CD14-positive monocyte (primary cell): ENCODE results near the gene GALNT18. TPM values are rescaled to one million over a fixed set of nuclear protein-coding genes. Genes with fewer than 3 reads are reported as not detected.

Experiments used
- DNase-seq, 3 donors: peaks; one replicate each; pipeline ENCODE4 v3.0.0-alpha.2; 2011 to 2022
- H2AFZ ChIP-seq: 2 replicates; pipeline ENCODE4 v1.6.0; 2012; ENCODE audit warnings: mild to moderate bottlenecking, low read depth, low read length, inconsistent platforms; ENCODE audit not compliant: insufficient read depth, poor library complexity, severe bottlenecking
- H3K27ac ChIP-seq, 2 donors: 1 replicate in 1 of 2; 2 replicates in 1 of 2; pipeline ENCODE4 v1.5.1; 2012 to 2013; ENCODE audit warnings: low read length in 2 of 2, control low read depth in 1 of 2, inconsistent platforms in 1 of 2, low read depth in 1 of 2, mild to moderate bottlenecking in 1 of 2
- H3K27me3 ChIP-seq, 2 donors: one replicate each; pipeline versions ENCODE4 v1.6.0 to v1.6.1; 2011 to 2013; ENCODE audit warnings: low read length in 2 of 2; ENCODE audit not compliant: control insufficient read depth in 2 of 2, insufficient read depth in 2 of 2
- H3K36me3 ChIP-seq, 2 donors: replicated peaks in 1 of 2; 1 replicate in 1 of 2; 2 replicates in 1 of 2; pipeline versions ENCODE4 v1.5.1 to v1.6.1; 2012 to 2013; ENCODE audit warnings: low read length in 2 of 2, control low read depth in 1 of 2, inconsistent platforms in 1 of 2, mild to moderate bottlenecking in 1 of 2; ENCODE audit not compliant: insufficient read depth in 2 of 2, control insufficient read depth in 1 of 2
- H3K4me1 ChIP-seq, 2 donors: 1 replicate in 1 of 2; 2 replicates in 1 of 2; pipeline versions ENCODE4 v1.5.1 to v1.6.1; 2012 to 2013; ENCODE audit warnings: low read length in 2 of 2, control low read depth in 1 of 2, inconsistent platforms in 1 of 2, mild to moderate bottlenecking in 1 of 2, moderate library complexity in 1 of 2; ENCODE audit not compliant: insufficient read depth in 2 of 2, control insufficient read depth in 1 of 2
- H3K4me2 ChIP-seq: replicated peaks from 2 replicates; pipeline ENCODE3; 2012; ENCODE audit warnings: low read length, moderate library complexity, mild to moderate bottlenecking; ENCODE audit not compliant: poor library complexity, severe bottlenecking; ENCODE audit errors: extremely low read depth
- H3K4me3 ChIP-seq, 3 experiments: fragments of 200-600 bp in 1 of 3; sonication (generic) in 1 of 3; replicated peaks in 1 of 3; 1 replicate in 2 of 3; 2 replicates in 1 of 3; pipeline ENCODE4 v1.5.1; 2011 to 2013; ENCODE audit warnings: low read length in 3 of 3, mild to moderate bottlenecking in 3 of 3, control low read depth in 2 of 3, low read depth in 2 of 3, inconsistent platforms in 1 of 3, moderate library complexity in 1 of 3
- H3K79me2 ChIP-seq: 2 replicates; pipeline ENCODE4 v1.6.0; 2012; ENCODE audit warnings: mild to moderate bottlenecking, control low read depth, inconsistent platforms, low read length, moderate library complexity; ENCODE audit not compliant: insufficient read depth
- H3K9ac ChIP-seq: 2 replicates; pipeline ENCODE4 v1.6.0; 2017; ENCODE audit warnings: low read length, mild to moderate bottlenecking; ENCODE audit not compliant: insufficient read depth, poor library complexity, severe bottlenecking
- H3K9me3 ChIP-seq, 2 donors: replicated peaks in 1 of 2; 1 replicate in 1 of 2; 2 replicates in 1 of 2; pipeline versions ENCODE4 v1.5.1 to v1.6.1; 2012 to 2013; ENCODE audit warnings: low read length in 2 of 2, control low read depth in 1 of 2; ENCODE audit not compliant: control insufficient read depth in 1 of 2, insufficient read depth in 1 of 2
- H4K20me1 ChIP-seq: 2 replicates; pipeline ENCODE4 v1.6.0; 2012; ENCODE audit warnings: mild to moderate bottlenecking, low read length, control low read depth, moderate library complexity; ENCODE audit not compliant: insufficient read depth
- H3K27ac Mint-ChIP-seq, 7 donors: one replicate each; pipeline ENCODE4 v1.8.0; 2020; ENCODE audit warnings: mild to moderate bottlenecking in 7 of 7, mixed read lengths in 7 of 7, moderate library complexity in 6 of 7, inconsistent platforms in 2 of 7
- H3K27me3 Mint-ChIP-seq, 3 donors: one replicate each; pipeline ENCODE4 v1.8.0; 2021 to 2022; ENCODE audit warnings: low read depth in 3 of 3, mild to moderate bottlenecking in 3 of 3, mixed read lengths in 3 of 3, moderate library complexity in 3 of 3, inconsistent platforms in 1 of 3
- H3K36me3 Mint-ChIP-seq, 2 donors: one replicate each; pipeline ENCODE4 v1.8.0; 2020; ENCODE audit warnings: mixed read lengths in 2 of 2, inconsistent platforms in 1 of 2, mild to moderate bottlenecking in 1 of 2
- H3K4me1 Mint-ChIP-seq: one replicate; pipeline ENCODE4 v1.8.0; 2020; ENCODE audit warnings: mild to moderate bottlenecking, mixed read lengths
- H3K4me3 Mint-ChIP-seq, 2 donors: one replicate each; pipeline ENCODE4 v1.8.0; 2020; ENCODE audit warnings: mild to moderate bottlenecking in 2 of 2, mixed read lengths in 2 of 2, moderate library complexity in 1 of 2
- H3K9me3 Mint-ChIP-seq, 7 donors: one replicate each; pipeline ENCODE4 v1.8.0; 2020 to 2022; ENCODE audit warnings: mixed read lengths in 7 of 7, mild to moderate bottlenecking in 6 of 7, moderate library complexity in 6 of 7, inconsistent platforms in 2 of 7
- WGBS: methylation state at CpG from one replicate; pipeline ENCODE4 v1.1.5; 2013; ENCODE audit warnings: missing lambda C conversion rate; ENCODE audit not compliant: insufficient coverage; 5-methylcytosine and 5-hydroxymethylcytosine counted together
- intact Hi-C, 2 donors: fragments of 100-400 bp; cut with micrococcal nuclease; formaldehyde crosslinking; loops; one replicate each; pipeline versions ENCODE4 v1.15.0 to v1.15.1; 2023
- polyA plus RNA-seq, 3 donors: library from polyadenylated mRNA; depleted of rRNA in 1 of 3; unstranded in 2 of 3; stranded (reverse) in 1 of 3; fragments of 300-500 nt in 2 of 3; fragments of >200 nt in 1 of 3; fragmentation: Illumina TruSeq in 2 of 3; gene quantifications; 1 replicate in 2 of 3; 2 replicates in 1 of 3; pipeline ENCODE4 v1.2.3, GENCODE V29; 2012 to 2021
- TF ChIP-seq, protein P1 (sequence below): fragments of 200-600 bp; IDR thresholded peaks from one replicate; pipeline ENCODE4 v1.8.0; 2022; ENCODE audit warnings: antibody characterized with exemption, mild to moderate bottlenecking

GALNT18 gene
- polyA plus RNA-seq, 3 donors: not detected

GRCh38 chr11:11522591-11522990 is 99.2 kb downstream of the GALNT18 start:
- no peaks in the 10 kb centered on the region for H3K79me2 ChIP-seq
- Mint-ChIP-seq H3K4me1 (no peaks in the 10 kb centered on the region), H3K27me3 (peaks cover 0 to 4% (median 2%) of the 10 kb centered on the region in 3 donors), H3K36me3 (no peaks in the 10 kb centered on the region), H3K4me3 (no peak overlapping the region), H3K9me3 (peaks cover 0 to 2% (median 0%) of the 10 kb centered on the region in 7 donors), H3K27ac (no peak overlapping the region)
- no peak overlapping the region for H3K4me2 ChIP-seq
- H3K4me3 ChIP-seq: no peak overlapping the region
- no peak for DNase-seq
- no peak overlapping the region for H3K9ac ChIP-seq
- no peak overlapping the region for H2AFZ ChIP-seq
- H3K27ac ChIP-seq: no peak overlapping the region
- WGBS: 100% methylated on average over 2 of the region's 4 CpGs
- no peaks in the 10 kb centered on the region for H4K20me1 ChIP-seq
- H3K9me3 ChIP-seq: no peaks in the 10 kb centered on the region
- TF ChIP-seq, protein P1, sequence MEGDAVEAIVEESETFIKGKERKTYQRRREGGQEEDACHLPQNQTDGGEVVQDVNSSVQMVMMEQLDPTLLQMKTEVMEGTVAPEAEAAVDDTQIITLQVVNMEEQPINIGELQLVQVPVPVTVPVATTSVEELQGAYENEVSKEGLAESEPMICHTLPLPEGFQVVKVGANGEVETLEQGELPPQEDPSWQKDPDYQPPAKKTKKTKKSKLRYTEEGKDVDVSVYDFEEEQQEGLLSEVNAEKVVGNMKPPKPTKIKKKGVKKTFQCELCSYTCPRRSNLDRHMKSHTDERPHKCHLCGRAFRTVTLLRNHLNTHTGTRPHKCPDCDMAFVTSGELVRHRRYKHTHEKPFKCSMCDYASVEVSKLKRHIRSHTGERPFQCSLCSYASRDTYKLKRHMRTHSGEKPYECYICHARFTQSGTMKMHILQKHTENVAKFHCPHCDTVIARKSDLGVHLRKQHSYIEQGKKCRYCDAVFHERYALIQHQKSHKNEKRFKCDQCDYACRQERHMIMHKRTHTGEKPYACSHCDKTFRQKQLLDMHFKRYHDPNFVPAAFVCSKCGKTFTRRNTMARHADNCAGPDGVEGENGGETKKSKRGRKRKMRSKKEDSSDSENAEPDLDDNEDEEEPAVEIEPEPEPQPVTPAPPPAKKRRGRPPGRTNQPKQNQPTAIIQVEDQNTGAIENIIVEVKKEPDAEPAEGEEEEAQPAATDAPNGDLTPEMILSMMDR: no peak
- H3K4me1 ChIP-seq: no peaks in the 10 kb centered on the region
- intact Hi-C loops: no loop called here
- no peaks in the 10 kb centered on the region for H3K36me3 ChIP-seq
- no peaks in the 10 kb centered on the region for H3K27me3 ChIP-seq

- Mint-ChIP-seq H3K27ac (no peak overlapping the region), H3K4me3 (no peak overlapping the region), H3K27me3 (peaks cover 0 to 4% (median 2%) of the 10 kb centered on the region in 3 donors), H3K9me3 (peaks cover 0 to 2% (median 0%) of the 10 kb centered on the region in 7 donors), H3K36me3 (no peaks in the 10 kb centered on the region), H3K4me1 (no peaks in the 10 kb centered on the region)
- Histone ChIP-seq H3K9ac (no peak overlapping the region), H3K27me3 (no peaks in the 10 kb centered on the region), H2AFZ (no peak overlapping the region), H3K36me3 (no peaks in the 10 kb centered on the region), H3K4me1 (no peaks in the 10 kb centered on the region), H3K79me2 (no peaks in the 10 kb centered on the region), H3K4me2 (no peak overlapping the region), H4K20me1 (no peaks in the 10 kb centered on the region), H3K9me3 (no peaks in the 10 kb centered on the region), H3K4me3 (no peak overlapping the region), H3K27ac (no peak overlapping the region)
- DNase-seq: no peak
- WGBS: 75% methylated on average over 8 of the region's 13 CpGs
- intact Hi-C loops: no loop called here
- TF ChIP-seq, protein P1: no peak
Measured at GRCh38 chr11:11521306-11522002, 100.4 kb downstream of the GALNT18 start.
